Measurements from ENCODE around the gene ACACB.

The ACACB gene

GRCh38 chr12:109222496-109222895 lies 106.1 kb downstream of the ACACB start:
- DNase-seq, result no peak

DNA sequence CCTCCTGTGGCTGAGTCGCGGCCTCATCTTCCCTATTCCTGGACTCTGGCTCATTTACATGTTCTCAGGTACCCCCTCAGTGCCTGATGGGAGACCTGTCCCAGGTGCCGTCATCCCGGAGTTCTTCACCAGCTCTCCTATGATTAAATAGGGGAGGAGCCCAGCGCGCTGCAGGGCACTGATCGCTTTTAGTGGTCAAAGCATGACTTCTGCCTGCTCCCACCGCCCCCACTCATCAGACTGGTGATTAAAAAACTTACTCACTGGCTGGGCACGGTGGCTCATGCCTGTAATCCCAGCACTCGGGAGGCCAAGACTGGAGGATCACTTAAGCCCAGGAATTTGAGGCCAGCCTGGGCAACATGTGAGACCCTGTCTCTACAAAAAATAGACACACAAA lies 106.8 kb downstream of the ACACB start:
- no peak for DNase-seq

DNA sequence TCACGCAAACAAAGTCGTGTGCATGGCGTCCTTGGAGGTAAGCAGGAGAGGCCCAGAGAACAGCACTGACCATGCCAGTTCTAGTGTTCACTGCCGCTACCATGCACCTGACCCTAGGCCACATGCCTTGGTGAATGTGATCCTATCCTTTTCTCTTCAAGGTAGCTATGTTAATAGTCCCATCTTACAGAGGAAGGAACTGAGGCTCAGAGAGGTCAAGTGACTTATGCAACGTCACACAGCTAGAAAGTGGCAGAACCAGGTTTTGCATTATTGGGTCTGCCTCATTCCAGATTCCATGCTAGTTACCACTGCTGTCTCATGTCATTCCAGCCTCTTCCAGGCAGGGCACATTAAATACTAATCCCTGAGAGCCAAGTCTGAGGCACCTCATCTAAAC lies 107.5 kb downstream of the ACACB start:
- no peak for DNase-seq

- no peak for DNase-seq
These were observed 112.3 kb downstream of the ACACB start for GRCh38 chr12:109228664-109229063.

DNA sequence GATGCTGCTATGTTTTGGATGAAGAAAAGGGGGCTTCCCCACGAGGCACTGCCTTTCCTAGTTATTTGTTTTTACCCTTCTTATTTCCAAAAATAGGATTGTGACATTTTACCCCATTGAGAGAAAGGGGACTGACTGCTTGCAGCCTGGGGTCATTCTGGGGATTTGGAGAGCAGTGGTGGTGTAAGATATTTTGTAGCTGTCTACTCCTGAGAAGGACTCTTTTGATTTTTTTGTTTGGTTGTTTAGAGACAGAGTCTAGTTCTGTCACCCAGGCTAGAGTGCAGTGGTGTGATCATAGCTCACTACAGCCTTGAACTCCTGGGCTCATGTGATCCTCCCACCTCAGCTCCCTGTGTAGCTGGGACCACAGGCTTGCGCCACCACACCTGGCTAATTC lies 113.8 kb downstream of the ACACB start:
- DNase-seq, result no peak

DNA sequence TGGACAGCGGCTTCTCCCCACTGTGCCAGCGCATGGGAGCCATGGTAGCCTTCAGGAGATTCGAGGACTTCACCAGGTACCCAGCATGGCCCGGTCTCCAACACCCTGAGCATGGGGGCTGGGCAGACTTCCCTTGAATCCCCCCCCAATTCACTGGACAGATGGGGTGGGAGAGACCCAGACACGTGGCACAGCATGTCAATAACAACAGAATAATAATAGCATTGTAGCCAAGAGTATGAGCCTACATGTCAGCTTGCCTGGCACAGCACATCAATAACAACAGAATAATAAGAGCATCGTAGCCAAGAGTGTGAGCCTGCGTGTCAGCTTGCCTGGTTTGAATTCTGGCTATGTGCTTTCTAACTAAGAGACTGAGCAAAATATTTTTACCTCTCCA lies 116.3 kb downstream of the ACACB start:
- DNase-seq, result no peak

GRCh38 chr12:109234012-109234411 lies 117.6 kb downstream of the ACACB start:
- no peak for DNase-seq

DNA sequence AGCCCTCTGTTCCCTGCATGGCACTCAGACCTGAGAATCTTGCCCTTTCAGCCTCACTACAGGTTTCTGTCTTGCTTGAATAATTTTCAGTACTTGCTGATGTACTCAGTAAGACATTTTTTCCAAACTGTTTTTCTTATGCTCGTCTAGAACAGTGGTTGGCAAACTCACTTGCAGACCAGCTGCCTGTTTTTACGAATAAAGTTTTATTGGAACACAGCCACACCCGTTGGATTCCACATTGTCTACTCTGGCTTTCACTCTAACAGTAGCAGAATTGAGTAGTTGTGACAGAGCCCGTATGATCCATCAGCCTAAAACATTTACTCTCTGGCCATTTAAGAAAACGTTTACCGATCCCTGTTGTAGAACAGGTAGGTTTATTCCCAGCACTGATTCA lies 119.9 kb downstream of the ACACB start:
- no peak for DNase-seq

- no peak for DNase-seq
These were observed 122.8 kb downstream of the ACACB start for GRCh38 chr12:109239179-109239578.

- no peak for DNase-seq
These were observed 123.3 kb downstream of the ACACB start for GRCh38 chr12:109239691-109240090.

DNA sequence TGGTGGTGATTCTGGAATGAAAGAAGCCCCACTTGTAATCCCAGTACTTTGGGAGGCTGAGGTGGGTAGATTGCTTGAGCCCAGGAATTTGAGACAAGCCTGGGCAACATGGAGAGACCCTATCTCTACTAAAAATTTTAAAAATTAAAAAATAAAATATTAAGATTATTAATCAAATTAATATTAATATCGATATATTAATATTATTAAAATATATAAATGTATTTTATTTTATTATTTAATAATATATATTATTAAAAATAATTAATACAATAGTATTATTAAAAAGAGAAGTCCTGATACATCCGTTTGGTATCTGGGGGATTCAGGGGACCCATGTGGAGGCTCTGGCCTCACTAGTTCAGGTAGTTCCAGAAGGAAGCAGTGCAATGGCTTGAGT lies 124.0 kb downstream of the ACACB start:
- no peak for DNase-seq

DNA sequence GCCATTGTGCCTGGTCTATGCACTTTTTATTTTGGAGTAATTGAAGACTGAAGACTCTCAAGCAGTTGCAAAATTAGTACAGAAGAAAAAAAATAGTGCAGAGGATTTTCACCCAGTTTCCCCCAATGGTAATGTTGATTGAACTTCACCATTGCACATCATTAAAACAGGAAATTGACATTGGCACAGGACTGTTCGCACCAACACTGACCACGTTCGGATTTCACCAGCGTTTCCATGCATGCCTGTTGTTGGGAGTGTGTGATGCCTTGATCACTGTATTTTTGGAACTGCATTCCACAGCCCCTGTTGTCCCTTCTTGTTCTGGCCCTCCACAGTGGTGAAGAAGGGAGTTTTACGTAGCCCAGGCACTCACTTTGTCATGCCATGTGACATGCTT lies 125.5 kb downstream of the ACACB start:
- no peak for DNase-seq

DNA sequence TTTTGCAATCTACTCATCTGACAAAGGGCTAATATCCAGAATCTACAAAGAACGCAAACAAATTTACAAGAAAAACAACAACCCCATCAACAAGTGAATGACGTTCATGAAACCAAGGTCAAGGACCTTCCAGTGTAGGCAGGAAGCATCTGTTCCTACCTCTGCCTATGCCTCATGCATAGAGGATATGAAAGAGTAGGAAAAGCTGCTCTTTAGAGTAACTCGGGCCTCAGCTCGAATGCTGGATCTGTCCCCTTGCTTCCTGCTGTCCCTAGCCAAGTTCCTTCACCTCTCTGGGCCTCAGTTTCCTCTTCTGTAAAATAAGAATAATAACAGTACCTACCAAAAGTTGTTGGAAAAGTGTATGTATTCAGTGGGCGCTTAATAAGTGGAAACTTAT lies 127.7 kb downstream of the ACACB start:
- no peak for DNase-seq

- no peak for DNase-seq
These were observed 129.8 kb downstream of the ACACB start for GRCh38 chr12:109246221-109246620.

DNA sequence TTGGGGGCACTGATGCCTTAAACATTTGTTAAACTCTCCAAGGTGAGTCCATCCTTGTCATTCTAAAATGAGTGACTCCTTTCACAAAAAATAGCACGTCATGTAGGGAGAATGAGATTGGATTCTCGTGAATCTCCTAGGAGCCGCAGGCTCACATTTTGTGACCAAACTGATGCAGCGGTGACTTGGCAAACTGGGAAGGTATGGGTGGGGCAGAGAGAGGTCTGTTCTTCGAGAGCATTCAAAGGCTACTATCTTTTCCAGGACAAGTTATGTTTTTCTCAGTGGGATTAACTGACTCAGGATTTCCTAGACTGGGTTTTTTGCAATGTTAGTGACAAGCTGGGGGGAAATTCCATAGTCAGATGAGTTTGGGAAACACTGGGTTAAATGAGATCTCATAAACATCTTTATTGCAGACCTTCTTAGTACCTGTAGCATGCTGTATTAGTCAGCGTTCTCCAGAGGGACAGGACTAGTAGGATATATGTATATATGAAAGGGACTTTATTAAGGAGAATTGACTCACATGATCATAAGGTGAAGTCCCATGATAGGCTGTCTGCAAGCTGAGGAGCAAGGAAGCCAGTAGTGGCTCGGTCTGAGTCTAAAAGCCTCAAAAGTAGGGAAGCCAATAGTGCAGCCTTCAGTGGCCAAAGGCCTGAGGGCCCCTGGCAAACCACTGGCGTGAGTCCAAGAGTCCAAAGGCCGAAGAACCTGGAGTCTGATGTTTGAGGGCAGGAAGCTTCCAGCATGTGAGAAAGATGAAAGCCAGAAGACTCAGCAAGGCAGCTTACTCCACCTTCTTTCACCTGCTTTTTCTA lies 131.7 kb downstream of the ACACB start:
- no peak for DNase-seq

DNA sequence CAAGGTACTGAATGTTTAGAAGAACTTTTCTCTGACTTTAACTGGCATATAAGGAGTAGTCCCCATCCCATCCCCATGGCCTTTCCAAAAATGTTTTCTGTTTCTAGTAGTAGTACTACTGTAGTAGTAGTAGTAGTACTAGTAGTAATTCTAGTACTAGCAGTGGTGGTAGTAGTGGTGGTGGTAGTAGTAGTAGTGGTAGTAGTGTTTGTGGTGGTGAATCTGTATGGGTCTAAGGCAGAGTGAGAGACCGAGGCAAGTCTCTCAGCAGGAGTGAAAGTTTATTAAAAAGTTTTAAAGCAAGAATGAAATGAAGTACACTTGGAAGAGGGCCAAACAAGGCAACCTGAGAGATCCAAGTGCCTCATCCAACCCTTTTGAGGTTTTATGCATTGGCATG lies 134.1 kb downstream of the ACACB start:
- no peak for DNase-seq

GRCh38 chr12:109252799-109253198 lies 136.4 kb downstream of the ACACB start:
- DNase-seq, result no peak

GRCh38 chr12:109253913-109254544 lies 137.6 kb downstream of the ACACB start:
- no peak for DNase-seq

DNA sequence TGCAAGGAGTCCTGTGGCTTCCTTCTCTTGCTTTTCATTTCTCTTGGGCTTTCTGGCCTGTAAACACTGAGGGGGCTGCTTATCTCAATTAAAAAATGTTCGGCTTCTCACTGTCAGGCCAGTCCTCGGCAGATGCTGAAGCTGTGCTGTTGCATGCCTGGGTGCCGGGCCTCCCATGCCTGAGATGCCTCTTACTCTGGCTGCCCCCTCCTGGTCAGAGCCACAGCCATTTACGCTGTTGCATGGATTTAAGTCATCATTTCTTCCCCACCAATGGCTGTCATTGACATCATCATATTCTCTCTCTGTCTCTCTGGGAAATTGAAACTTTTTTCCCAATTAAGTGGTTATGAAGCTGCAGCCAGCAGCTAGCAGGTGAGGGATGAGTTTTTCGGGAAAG lies 139.0 kb downstream of the ACACB start:
- DNase-seq, result no peak

DNA sequence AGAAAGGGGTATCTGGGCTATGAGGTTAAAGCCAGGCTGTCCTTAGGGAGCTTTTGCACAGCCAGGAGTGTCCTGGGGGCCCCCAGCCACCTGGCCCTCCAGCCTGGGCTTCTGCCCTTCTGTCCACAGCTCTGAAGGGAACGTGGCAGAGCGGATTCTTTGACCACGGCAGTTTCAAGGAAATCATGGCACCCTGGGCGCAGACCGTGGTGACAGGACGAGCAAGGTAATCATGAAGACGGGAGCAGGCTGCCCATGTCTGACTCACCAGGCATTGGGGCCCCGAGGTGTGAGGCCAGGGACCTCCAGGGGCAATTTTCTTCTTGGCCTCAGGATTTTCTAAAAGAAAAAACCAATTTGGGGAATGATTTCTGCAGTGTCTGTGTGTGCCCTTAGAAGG lies 139.6 kb downstream of the ACACB start:
- DNase-seq, result no peak

DNA sequence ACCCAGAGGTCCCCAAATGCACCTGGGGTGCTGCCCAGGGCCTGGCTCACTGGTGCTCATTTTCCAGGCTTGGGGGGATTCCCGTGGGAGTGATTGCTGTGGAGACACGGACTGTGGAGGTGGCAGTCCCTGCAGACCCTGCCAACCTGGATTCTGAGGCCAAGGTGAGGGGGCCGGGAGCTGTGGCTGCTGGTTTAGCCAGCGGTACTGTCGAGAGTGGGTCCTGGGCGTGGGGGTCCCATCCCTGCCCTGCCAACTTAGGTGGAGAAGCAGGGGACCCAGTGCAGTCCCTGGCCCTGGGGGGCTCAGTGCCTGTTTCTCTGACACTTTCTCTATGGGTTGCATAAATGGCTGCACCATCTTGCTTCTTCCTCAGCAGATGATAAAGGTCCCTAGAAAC lies 141.8 kb downstream of the ACACB start:
- no peak for DNase-seq

DNA sequence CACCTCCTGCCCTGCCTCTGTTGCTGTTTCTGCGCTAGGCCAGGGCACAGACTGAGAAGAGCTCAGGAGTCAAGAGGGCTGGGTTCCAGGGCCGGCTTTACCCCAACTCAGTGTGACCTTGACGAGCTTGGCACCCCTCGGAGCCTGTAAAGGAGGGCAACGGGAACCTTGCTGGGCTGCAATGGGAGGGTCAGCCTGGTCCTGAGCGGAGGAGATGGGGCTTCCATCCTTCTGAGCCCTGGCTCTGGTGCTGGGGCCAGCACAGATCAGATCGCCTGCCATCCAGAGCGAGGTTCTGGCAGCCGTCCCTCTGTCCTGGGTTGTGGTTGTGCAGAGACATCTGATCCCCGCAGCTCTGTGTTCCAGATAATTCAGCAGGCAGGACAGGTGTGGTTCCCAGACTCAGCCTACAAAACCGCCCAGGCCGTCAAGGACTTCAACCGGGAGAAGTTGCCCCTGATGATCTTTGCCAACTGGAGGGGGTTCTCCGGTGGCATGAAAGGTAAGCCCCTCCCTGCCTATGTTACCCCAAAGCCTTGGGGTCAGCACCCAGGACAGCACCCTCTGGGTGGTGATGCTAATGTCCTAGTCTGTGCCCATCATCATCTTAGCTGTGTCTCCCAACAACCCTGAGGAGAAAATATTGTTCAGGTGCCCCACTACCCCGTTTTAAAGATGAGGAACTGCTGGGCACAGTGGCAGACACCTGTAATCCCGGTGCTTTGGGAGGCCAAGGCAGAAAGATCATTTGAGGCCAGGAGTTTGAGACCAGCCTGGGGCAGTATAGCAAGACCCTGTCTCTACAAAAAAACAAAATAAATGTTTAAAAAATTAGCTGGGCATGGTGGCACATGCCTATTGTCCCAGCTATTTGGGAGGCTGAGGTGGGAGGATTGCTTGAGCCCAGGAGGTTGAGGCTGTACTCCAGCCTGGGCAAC lies 142.5 kb downstream of the ACACB start:
- no peak for DNase-seq

GRCh38 chr12:109259545-109259895 lies 143.1 kb downstream of the ACACB start:
- DNase-seq, result no peak

DNA sequence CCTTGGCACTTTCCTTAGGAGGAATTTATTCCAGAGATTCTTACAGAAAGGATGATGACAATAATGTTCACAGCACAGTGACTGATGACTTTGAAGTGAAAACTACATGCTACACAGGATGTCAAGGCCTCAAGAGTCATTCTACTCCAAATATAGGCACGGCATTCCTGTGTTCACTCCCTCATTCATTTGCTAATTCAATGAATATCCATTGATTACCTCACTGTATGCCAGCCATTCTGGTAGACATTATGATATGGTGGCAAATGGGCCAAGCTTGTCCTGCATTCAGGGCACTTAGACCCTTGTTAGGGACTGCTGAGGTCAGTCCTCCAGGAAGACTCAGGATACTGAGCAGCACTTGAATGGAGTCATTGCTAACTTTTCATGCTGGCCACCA lies 144.7 kb downstream of the ACACB start:
- no peak for DNase-seq
